Measurements from ENCODE around the gene ARHGEF28.

Gene ARHGEF28

DNA sequence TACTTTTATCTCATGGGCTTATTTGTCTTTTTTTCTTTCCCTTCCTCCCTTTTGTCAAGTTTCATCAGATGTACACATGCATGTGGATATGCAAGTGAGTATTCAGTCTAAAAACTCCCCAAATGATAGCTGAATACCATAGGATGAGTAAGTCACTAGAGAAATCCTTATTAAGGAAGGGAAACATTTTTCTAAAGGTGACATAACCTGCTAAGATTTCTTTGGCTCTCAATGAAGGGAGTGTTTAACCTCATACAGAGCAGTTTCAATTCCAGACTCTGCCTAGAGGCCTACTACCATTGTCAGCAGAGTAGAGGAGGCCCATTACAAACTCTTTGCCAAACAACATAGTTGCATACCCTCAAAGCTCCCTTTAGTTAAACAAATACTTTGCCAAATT is 192.4 kb downstream of the ARHGEF28 start:
- no peaks in the 10 kb centered on the region for H3K27me3 ChIP-seq (ENCODE audit: insufficient read depth, insufficient read length)
- TF ChIP-seq ZNF274 (IDR thresholded peaks at IDR 0.05; ENCODE audit: low read depth, low read length) (no peak), YY1 (IDR thresholded peaks at IDR 0.05; ENCODE audit: insufficient read depth, insufficient read length) (no peak), SUZ12 (IDR thresholded peaks at IDR 0.05; ENCODE audit: extremely low read depth, insufficient read depth, insufficient read length) (no peak)
- H3K9ac ChIP-seq (ENCODE audit: insufficient read length, low read depth), result no peak overlapping the region
- no peaks in the 10 kb centered on the region for H3K4me1 ChIP-seq (ENCODE audit: insufficient read depth, insufficient read length)
- H3K9me3 ChIP-seq (ENCODE audit: insufficient read depth, low read length), result no peaks in the 10 kb centered on the region
- no peaks in the 10 kb centered on the region for H3K36me3 ChIP-seq (ENCODE audit: insufficient read depth, insufficient read length, low read length)
- DNase-seq (ENCODE audit: low read depth, low spot score), result no peak
- H3K4me3 ChIP-seq (ENCODE audit: insufficient read length, low read depth), result no peak overlapping the region

DNA sequence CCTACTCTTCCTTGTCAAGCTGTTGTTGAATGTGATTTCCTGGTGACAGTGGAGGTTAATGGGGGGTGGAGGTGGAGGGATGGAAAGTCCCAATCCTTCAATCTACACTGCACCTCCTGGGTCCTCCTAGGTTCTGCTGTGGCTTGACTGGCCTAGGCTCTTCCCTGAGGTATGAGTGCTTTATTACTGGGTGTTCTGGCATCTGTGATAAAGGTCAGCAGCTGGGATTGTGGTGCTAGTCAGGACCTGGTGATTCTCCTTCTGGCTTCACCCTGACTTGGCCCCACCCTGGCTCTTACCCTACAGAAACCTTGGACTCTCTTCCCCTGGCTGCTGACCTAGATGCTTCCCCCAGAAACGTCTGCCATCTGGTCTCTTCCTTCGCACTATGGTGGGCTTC is 194.3 kb downstream of the ARHGEF28 start:
- H3K4me1 ChIP-seq (ENCODE audit: insufficient read depth, insufficient read length), result peaks cover 2% of the 10 kb centered on the region
- DNase-seq (ENCODE audit: low read depth, low spot score), result no peak
- no peak overlapping the region for H3K4me3 ChIP-seq (ENCODE audit: insufficient read length, low read depth)
- no peaks in the 10 kb centered on the region for H3K36me3 ChIP-seq (ENCODE audit: insufficient read depth, insufficient read length, low read length)
- TF ChIP-seq SUZ12 (IDR thresholded peaks at IDR 0.05; ENCODE audit: extremely low read depth, insufficient read depth, insufficient read length) (no peak), ZNF274 (IDR thresholded peaks at IDR 0.05; ENCODE audit: low read depth, low read length) (no peak)
- no peaks in the 10 kb centered on the region for H3K27me3 ChIP-seq (ENCODE audit: insufficient read depth, insufficient read length)
- no peak overlapping the region for H3K9ac ChIP-seq (ENCODE audit: insufficient read length, low read depth)
- H3K9me3 ChIP-seq (ENCODE audit: insufficient read depth, low read length), result no peaks in the 10 kb centered on the region

DNA sequence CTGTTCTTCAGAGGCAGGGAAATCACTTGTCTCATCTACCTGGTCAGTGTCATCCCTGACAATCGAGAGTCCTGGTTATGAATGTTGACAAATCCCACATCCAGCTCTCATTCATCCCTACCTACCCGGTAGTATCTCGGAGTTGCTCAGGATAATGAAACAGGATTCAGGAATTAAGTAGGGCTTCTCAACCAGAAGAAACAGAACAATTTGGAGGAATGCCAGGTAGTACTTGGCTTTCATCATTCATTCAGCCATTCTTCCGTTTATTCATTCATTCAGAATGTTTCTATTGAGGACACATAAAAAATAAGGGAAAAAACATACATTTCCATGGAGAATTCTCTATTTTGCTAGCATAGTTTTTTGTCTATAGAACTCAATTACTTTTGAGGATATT is 195.0 kb downstream of the ARHGEF28 start:
- Histone ChIP-seq H3K36me3 (ENCODE audit: insufficient read depth, insufficient read length, low read length) (no peaks in the 10 kb centered on the region), H3K9ac (ENCODE audit: insufficient read length, low read depth) (no peak overlapping the region), H3K27me3 (ENCODE audit: insufficient read depth, insufficient read length) (no peaks in the 10 kb centered on the region), H3K9me3 (ENCODE audit: insufficient read depth, low read length) (no peaks in the 10 kb centered on the region), H3K4me1 (ENCODE audit: insufficient read depth, insufficient read length) (peaks cover 2% of the 10 kb centered on the region), H3K4me3 (ENCODE audit: insufficient read length, low read depth) (no peak overlapping the region)
- no peak for DNase-seq (ENCODE audit: low read depth, low spot score)
- TF ChIP-seq ZNF274 (IDR thresholded peaks at IDR 0.05; ENCODE audit: low read depth, low read length), result no peak

DNA sequence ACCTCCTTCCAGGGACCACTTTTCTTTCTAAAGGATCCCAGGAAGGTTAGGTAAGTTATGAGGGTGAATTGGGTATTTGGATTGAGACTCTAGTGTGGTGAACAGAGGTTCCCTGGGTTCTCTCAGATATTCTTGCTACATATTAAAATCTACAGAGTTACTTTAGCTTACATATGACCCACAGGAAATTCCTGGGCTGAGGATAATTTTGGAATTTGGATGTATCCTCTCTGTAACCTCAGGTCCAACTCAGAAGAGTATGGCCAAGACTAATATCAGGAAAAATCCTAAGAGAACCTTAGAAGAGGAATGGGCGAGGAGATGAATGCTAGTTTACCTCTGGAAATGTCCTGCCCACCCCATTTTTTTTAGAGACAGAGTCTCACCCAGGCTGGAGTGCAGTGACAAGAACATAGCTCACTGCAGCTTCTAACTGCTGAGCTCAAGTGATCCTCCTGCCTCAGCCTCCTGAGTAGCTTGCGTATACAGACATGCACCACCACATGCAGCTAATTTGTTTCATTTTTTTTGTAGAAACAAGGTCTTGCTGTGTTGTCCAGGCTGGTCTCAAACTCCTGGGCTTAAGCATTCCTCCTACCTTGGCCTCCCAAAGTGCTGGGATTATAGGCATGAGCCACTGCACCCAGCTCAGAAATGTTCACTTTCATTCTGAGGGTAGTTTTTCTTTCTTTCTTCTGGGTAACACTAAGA is 196.4 kb downstream of the ARHGEF28 start:
- Histone ChIP-seq H3K9ac (ENCODE audit: insufficient read length, low read depth) (no peak overlapping the region), H3K9me3 (ENCODE audit: insufficient read depth, low read length) (no peaks in the 10 kb centered on the region), H3K4me1 (ENCODE audit: insufficient read depth, insufficient read length) (peaks cover 2% of the 10 kb centered on the region), H3K4me3 (ENCODE audit: insufficient read length, low read depth) (no peak overlapping the region), H3K27me3 (ENCODE audit: insufficient read depth, insufficient read length) (no peaks in the 10 kb centered on the region), H3K36me3 (ENCODE audit: insufficient read depth, insufficient read length, low read length) (no peaks in the 10 kb centered on the region)
- TF ChIP-seq SUZ12 (IDR thresholded peaks at IDR 0.05; ENCODE audit: extremely low read depth, insufficient read depth, insufficient read length), result no peak
- no peak for TF ChIP-seq ZNF274 (IDR thresholded peaks at IDR 0.05; ENCODE audit: low read depth, low read length)
- TF ChIP-seq YY1 (IDR thresholded peaks at IDR 0.05; ENCODE audit: insufficient read depth, insufficient read length), result no peak
- DNase-seq (ENCODE audit: low read depth, low spot score), result no peak

DNA sequence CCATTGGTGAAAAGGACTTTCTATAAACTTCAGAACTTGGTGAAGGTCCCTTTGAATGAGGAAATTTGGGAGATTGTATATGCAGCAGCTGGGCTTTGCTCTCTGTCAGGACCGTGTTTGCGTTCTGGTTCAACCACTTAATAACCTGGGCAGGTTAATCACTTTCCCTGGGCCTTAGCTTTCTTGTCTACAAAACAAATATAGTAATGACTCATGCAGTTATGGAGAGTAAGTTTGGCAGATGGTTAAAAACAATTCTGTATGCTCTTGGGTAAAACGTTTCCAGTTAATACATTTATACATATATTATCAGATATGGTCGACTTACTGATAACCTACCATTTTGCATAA is 197.0 kb downstream of the ARHGEF28 start:
- DNase-seq (ENCODE audit: low read depth, low spot score), result no peak
- H3K9me3 ChIP-seq (ENCODE audit: insufficient read depth, low read length), result no peaks in the 10 kb centered on the region
- H3K36me3 ChIP-seq (ENCODE audit: insufficient read depth, insufficient read length, low read length), result no peaks in the 10 kb centered on the region
- H3K4me1 ChIP-seq (ENCODE audit: insufficient read depth, insufficient read length), result peaks cover 2% of the 10 kb centered on the region
- no peak overlapping the region for H3K9ac ChIP-seq (ENCODE audit: insufficient read length, low read depth)
- no peak overlapping the region for H3K4me3 ChIP-seq (ENCODE audit: insufficient read length, low read depth)
- TF ChIP-seq SUZ12 (IDR thresholded peaks at IDR 0.05; ENCODE audit: extremely low read depth, insufficient read depth, insufficient read length), result no peak
- TF ChIP-seq YY1 (IDR thresholded peaks at IDR 0.05; ENCODE audit: insufficient read depth, insufficient read length), result no peak
- no peak for TF ChIP-seq ZNF274 (IDR thresholded peaks at IDR 0.05; ENCODE audit: low read depth, low read length)
- H3K27me3 ChIP-seq (ENCODE audit: insufficient read depth, insufficient read length), result no peaks in the 10 kb centered on the region

DNA sequence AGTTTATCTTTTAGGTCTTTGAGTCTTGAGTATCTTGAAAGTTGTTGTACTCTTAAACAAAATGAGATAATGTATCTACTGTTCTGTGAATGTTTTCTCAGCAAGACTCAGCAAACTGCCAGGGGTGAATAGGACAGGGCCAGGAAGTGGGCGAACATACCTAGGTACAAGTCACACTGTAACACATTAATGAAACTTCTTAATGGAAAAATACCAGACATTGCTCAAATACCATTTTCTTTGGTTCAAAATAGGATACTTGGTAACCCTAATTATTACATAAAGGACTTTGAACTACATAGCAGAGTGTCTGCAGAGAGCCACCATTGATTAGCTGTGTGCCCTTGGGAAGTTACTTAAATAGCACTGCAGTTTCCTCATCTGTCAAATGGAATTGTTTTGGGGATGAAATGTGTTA is 197.5 kb downstream of the ARHGEF28 start:
- no peak for DNase-seq (ENCODE audit: low read depth, low spot score)
- Histone ChIP-seq H3K36me3 (ENCODE audit: insufficient read depth, insufficient read length, low read length) (no peaks in the 10 kb centered on the region), H3K9me3 (ENCODE audit: insufficient read depth, low read length) (no peaks in the 10 kb centered on the region), H3K4me1 (ENCODE audit: insufficient read depth, insufficient read length) (peaks cover 2% of the 10 kb centered on the region), H3K9ac (ENCODE audit: insufficient read length, low read depth) (no peak overlapping the region), H3K27me3 (ENCODE audit: insufficient read depth, insufficient read length) (no peaks in the 10 kb centered on the region), H3K4me3 (ENCODE audit: insufficient read length, low read depth) (no peak overlapping the region)
- TF ChIP-seq SUZ12 (IDR thresholded peaks at IDR 0.05; ENCODE audit: extremely low read depth, insufficient read depth, insufficient read length) (no peak), ZNF274 (IDR thresholded peaks at IDR 0.05; ENCODE audit: low read depth, low read length) (no peak), YY1 (IDR thresholded peaks at IDR 0.05; ENCODE audit: insufficient read depth, insufficient read length) (no peak)

DNA sequence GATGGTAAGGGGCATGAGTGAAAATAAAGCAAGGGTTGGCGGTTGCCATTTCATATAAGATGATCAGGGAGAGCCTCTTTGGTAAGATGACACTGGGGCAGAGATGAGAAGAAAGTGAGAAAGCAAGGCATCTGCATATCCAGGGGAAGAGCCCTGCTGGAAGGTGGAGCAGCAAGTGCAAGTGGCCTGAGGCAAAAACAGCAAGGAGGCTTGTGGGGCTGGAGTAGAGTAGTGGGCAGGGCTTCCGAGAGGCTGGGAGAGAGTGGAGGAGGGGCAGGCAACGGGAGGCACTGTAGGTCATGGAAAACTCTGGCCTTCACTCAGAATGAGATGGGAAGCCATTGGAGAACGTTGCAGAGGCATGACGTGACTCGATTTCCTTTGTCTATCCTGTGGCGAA is 199.2 kb downstream of the ARHGEF28 start:
- Histone ChIP-seq H3K4me3 (ENCODE audit: insufficient read length, low read depth) (no peak overlapping the region), H3K27me3 (ENCODE audit: insufficient read depth, insufficient read length) (no peaks in the 10 kb centered on the region), H3K9ac (ENCODE audit: insufficient read length, low read depth) (no peak overlapping the region), H3K9me3 (ENCODE audit: insufficient read depth, low read length) (no peaks in the 10 kb centered on the region), H3K36me3 (ENCODE audit: insufficient read depth, insufficient read length, low read length) (no peaks in the 10 kb centered on the region), H3K4me1 (ENCODE audit: insufficient read depth, insufficient read length) (peaks cover 2% of the 10 kb centered on the region)
- no peak for DNase-seq (ENCODE audit: low read depth, low spot score)
- TF ChIP-seq SUZ12 (IDR thresholded peaks at IDR 0.05; ENCODE audit: extremely low read depth, insufficient read depth, insufficient read length) (no peak), ZNF274 (IDR thresholded peaks at IDR 0.05; ENCODE audit: low read depth, low read length) (no peak), YY1 (IDR thresholded peaks at IDR 0.05; ENCODE audit: insufficient read depth, insufficient read length) (no peak)
